Right ventricle myocardium superior (tissue), 1 donor: ENCODE measurements around the gene DNAAF6. TPM values are rescaled to one million over a fixed set of nuclear protein-coding genes. Genes with fewer than 3 reads are reported as not detected.

Source experiments
- ATAC-seq: fragments of 200-7000 bp; cut with Tn5 transposase; one replicate; pipeline ENCODE4 v1.9.1; 2020; ENCODE audit warnings: mild to moderate bottlenecking; ENCODE audit not compliant: poor library complexity
- DNase-seq: peaks from one replicate; pipeline ENCODE4 v3.0.0-alpha.2; 2020
- intact Hi-C: fragments of 100-400 bp; cut with DNase I; formaldehyde crosslinking; loops from one replicate; pipeline ENCODE4 v1.11.2; 2022
- total RNA-seq: library from RNA; stranded (reverse); fragmentation: NEBNext Ultra II Directional; extraction: Animal tissue kit (Norgen Biotek cat#: 25700); gene quantifications from one replicate; pipeline ENCODE4 v1.2.1, GENCODE V29; 2021
- donor health status: DM: no; HTN: yes; CAD: no; lungs with severe emphysema.

The DNAAF6 gene
- total RNA-seq, 1 donor from 2014 or later = not detected

GRCh38 chrX:107273795-107274194 lies 67.4 kb downstream of the DNAAF6 start:
- ATAC-seq (no peak), DNase-seq (no peak)
- intact Hi-C loops = no loop called here

DNA sequence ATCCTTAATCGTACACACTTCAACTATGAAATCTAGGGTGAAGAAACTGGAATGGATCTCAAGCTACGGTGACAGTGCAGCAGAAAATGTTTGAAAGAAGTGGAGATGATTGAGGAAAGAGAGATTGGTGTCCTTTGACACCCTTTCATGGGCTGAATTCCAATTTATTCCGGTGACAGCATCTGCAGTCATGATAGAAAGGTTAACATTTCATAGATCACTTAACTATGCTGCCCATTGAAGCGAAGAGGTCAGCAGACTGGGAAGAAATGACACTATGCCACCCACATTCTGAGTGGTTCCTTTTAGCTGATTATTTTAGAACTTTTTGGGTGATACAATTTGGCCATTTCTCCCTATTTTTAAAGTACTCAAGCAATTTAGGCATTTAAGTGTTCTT lies 82.3 kb downstream of the DNAAF6 start:
- ATAC-seq (no peak), DNase-seq (no peak)
- intact Hi-C loops = no loop called here

DNA sequence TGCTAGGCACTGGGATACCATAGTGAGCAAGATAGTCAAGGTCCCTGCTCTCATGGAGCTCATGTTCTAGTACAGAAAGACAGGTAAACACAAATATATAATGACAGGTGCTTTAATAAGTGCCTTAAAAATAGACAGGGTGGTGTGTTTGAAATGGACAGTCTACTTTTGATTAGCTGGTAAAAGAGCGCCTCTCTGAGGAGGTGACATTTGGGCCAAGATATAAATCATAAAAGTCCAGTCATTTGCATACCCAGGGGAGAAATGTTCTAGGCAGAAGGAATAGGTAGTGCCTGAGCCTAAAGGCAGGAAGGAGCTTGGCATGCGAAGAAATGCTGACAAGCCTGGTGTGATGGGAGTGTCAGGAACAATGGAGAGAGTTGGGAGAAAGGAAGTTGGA lies 83.6 kb downstream of the DNAAF6 start:
- intact Hi-C loops = no loop called here
- no peak for ATAC-seq
- DNase-seq = no peak

DNA sequence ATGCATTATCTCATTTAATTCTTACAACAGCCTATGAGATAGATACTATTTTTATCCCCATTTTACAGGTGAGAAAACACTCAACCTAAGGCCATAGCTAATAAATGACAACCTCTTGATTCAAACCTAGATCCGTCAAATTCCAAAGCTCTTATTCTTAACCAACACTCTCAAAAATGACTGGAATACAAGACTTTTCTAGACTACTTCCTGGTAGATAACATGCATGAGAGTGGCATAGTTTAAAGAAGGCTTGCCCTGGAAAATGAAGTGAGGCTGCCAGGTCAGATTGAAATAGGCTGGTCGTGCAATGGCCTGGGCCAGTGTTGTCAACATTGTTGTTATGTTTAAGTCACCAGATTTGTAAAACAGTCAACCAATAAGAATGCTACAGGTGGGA lies 86.6 kb downstream of the DNAAF6 start:
- DNase-seq = no peak
- intact Hi-C loops = no loop called here

More for the DNA sequence above, 86.6 kb downstream of the DNAAF6 start:
- no peak for ATAC-seq

Other genes starting within 250 kb of the DNAAF6 start
- gene MORC4, start 206.4 kb upstream of the DNAAF6 start, total RNA-seq = 2.4 TPM
- 16.9 TPM for gene RBM41, start 87.8 kb upstream of the DNAAF6 start, total RNA-seq
- gene NUP62CL, start 178 bp upstream of the DNAAF6 start, total RNA-seq = 0.46 TPM
- 0.05 TPM for gene FRMPD3, start 243.0 kb downstream of the DNAAF6 start, total RNA-seq